IMR-90 (cell line): ENCODE measurements around the gene NRL. TPM values are rescaled to one million over a fixed set of nuclear protein-coding genes. Genes with fewer than 3 reads are reported as not detected.

Source experiments
- ATAC-seq: fragments of 200-7000 bp; cut with Tn5 transposase; 2 replicates; pipeline ENCODE4 v1.9.1; 2020; ENCODE audit warnings: low read depth, mild to moderate bottlenecking, moderate library complexity
- BruUV-seq: library from RNA; stranded (reverse); fragments of 400-500 nt; replicated peaks from 2 replicates; lab custom pipeline; 2021; lab: Mats Ljungman, UMichigan
- CTCF ChIA-PET: fragments of 300-600 bp; formaldehyde crosslinking; extraction: SDS; loops from one replicate; lab custom pipeline; 2021; ENCODE audit warnings: antibody characterized with exemption; lab: Yijun Ruan, JAX
- POLR2A ChIA-PET: fragments of 300-600 bp; sonication (Branson Sonifier 250); formaldehyde crosslinking; loops from one replicate; lab custom pipeline; 2022; ENCODE audit warnings: antibody characterized with exemption; ENCODE audit not compliant: unreplicated experiment; lab: Charles Lee
- DNase-seq: peaks from one replicate; pipeline ENCODE4 v3.0.0; 2013
- H2AFZ ChIP-seq: replicated peaks from 2 replicates; pipeline ENCODE3; 2013; ENCODE audit warnings: low read length, mild to moderate bottlenecking; ENCODE audit not compliant: poor library complexity
- H2AK5ac ChIP-seq: 2 replicates; pipeline ENCODE4 v1.6.1; 2013; ENCODE audit warnings: low read depth, low read length, inconsistent platforms
- H2AK9ac ChIP-seq: replicated peaks from 2 replicates; pipeline ENCODE3; 2013; ENCODE audit warnings: mild to moderate bottlenecking, low read depth, low read length, moderate library complexity; ENCODE audit not compliant: poor library complexity
- H2BK120ac ChIP-seq: 2 replicates; pipeline ENCODE4 v1.6.1; 2013; ENCODE audit warnings: low read depth, low read length, inconsistent platforms
- H2BK15ac ChIP-seq: 3 replicates; pipeline ENCODE4 v1.6.1; 2013; ENCODE audit warnings: low read depth, low read length, inconsistent platforms
- H2BK20ac ChIP-seq: 2 replicates; pipeline ENCODE4 v1.6.1; 2013; ENCODE audit warnings: low read depth, mild to moderate bottlenecking, inconsistent platforms, low read length, moderate library complexity
- H2BK5ac ChIP-seq: 2 replicates; pipeline ENCODE4 v1.6.1; 2013; ENCODE audit warnings: mild to moderate bottlenecking, low read depth, low read length, inconsistent platforms; ENCODE audit not compliant: poor library complexity, severe bottlenecking
- H3K14ac ChIP-seq: replicated peaks from 2 replicates; pipeline ENCODE4 v1.6.1; 2013; ENCODE audit warnings: low read depth, low read length, inconsistent platforms
- H3K18ac ChIP-seq: 2 replicates; pipeline ENCODE4 v1.6.1; 2013; ENCODE audit warnings: low read depth, low read length, control low read depth
- H3K23ac ChIP-seq: 2 replicates; pipeline ENCODE4 v1.6.1; 2013; ENCODE audit warnings: low read depth, low read length, inconsistent platforms
- H3K27ac ChIP-seq: 2 replicates; pipeline ENCODE4 v1.5.1; 2013; ENCODE audit warnings: mild to moderate bottlenecking, control low read depth, low read length; ENCODE audit not compliant: insufficient read depth
- H3K27me3 ChIP-seq: 2 replicates; pipeline ENCODE4 v1.6.1; 2013; ENCODE audit warnings: low read length; ENCODE audit not compliant: control insufficient read depth, insufficient read depth
- H3K36me3 ChIP-seq: 2 replicates; pipeline ENCODE4 v1.6.1; 2013; ENCODE audit warnings: low read length, mixed read lengths; ENCODE audit not compliant: control insufficient read depth, insufficient read depth
- H3K4ac ChIP-seq: 2 replicates; pipeline ENCODE4 v1.6.1; 2013; ENCODE audit warnings: low read depth, low read length, inconsistent platforms
- H3K4me1 ChIP-seq: 2 replicates; pipeline ENCODE4 v1.6.1; 2013; ENCODE audit warnings: low read length, mixed read lengths; ENCODE audit not compliant: control insufficient read depth, insufficient read depth
- H3K4me2 ChIP-seq: 2 replicates; pipeline ENCODE4 v1.6.1; 2013; ENCODE audit warnings: low read depth, mild to moderate bottlenecking, control low read depth, low read length, moderate library complexity
- H3K4me3 ChIP-seq: 2 replicates; pipeline ENCODE4 v1.5.1; 2013; ENCODE audit warnings: low read depth, mild to moderate bottlenecking, control low read depth, low read length, moderate library complexity; ENCODE audit not compliant: insufficient read depth
- H3K56ac ChIP-seq: 2 replicates; pipeline ENCODE4 v1.6.1; 2013; ENCODE audit warnings: low read length, inconsistent platforms; ENCODE audit not compliant: insufficient read depth; ENCODE audit errors: extremely low read depth
- H3K79me1 ChIP-seq, 2 experiments: 2 replicates each; pipeline ENCODE4 v1.6.1; 2013; ENCODE audit warnings: low read length in 2 of 2, inconsistent platforms in 1 of 2, low read depth in 1 of 2
- H3K9ac ChIP-seq: 2 replicates; pipeline ENCODE4 v1.6.1; 2013; ENCODE audit warnings: low read depth, low read length, control low read depth
- H3K9me1 ChIP-seq: 2 replicates; pipeline ENCODE4 v1.6.1; 2013; ENCODE audit warnings: low read length, inconsistent platforms; ENCODE audit not compliant: insufficient read depth
- H3K9me3 ChIP-seq: 2 replicates; pipeline ENCODE4 v1.6.1; 2013; ENCODE audit warnings: low read length; ENCODE audit not compliant: control insufficient read depth, insufficient read depth
- H4K20me1 ChIP-seq: 2 replicates; pipeline ENCODE4 v1.6.1; 2013; ENCODE audit warnings: low read length, inconsistent platforms; ENCODE audit not compliant: insufficient read depth
- H4K5ac ChIP-seq: 2 replicates; pipeline ENCODE4 v1.6.1; 2013; ENCODE audit warnings: mild to moderate bottlenecking, low read depth, low read length, control low read depth
- H4K8ac ChIP-seq, 2 experiments: 2 replicates each; pipeline ENCODE4 v1.6.1; 2013; ENCODE audit warnings: low read depth in 2 of 2, low read length in 2 of 2, control low read depth in 1 of 2, inconsistent platforms in 1 of 2
- H4K91ac ChIP-seq: 2 replicates; pipeline ENCODE4 v1.6.1; 2013; ENCODE audit warnings: low read depth, low read length, inconsistent platforms; ENCODE audit not compliant: insufficient read depth
- BHLHE40 ChIP-seq: fragments of 150-350 bp; IDR thresholded peaks from 2 replicates; pipeline ENCODE4 v1.6.1; 2016; ENCODE audit warnings: mild to moderate bottlenecking, low read depth, low read length
- CEBPB ChIP-seq: IDR thresholded peaks from 2 replicates; pipeline ENCODE4 v1.6.1; 2012; ENCODE audit warnings: low read depth, low read length, improper control_type of control experiment
- CHD1 ChIP-seq: IDR thresholded peaks from 2 replicates; pipeline ENCODE4 v1.6.1; 2012; ENCODE audit warnings: low read depth, low read length, improper control_type of control experiment
- FOS ChIP-seq: fragments of 150-350 bp; IDR thresholded peaks from 2 replicates; pipeline ENCODE4 v1.6.1; 2016; ENCODE audit warnings: low read depth, low read length
- MAFK ChIP-seq: IDR thresholded peaks from 2 replicates; pipeline ENCODE4 v1.6.1; 2012; ENCODE audit warnings: low read depth, low read length, improper control_type of control experiment
- MAZ ChIP-seq: IDR thresholded peaks from 2 replicates; pipeline ENCODE4 v1.6.1; 2012; ENCODE audit warnings: low read depth, mild to moderate bottlenecking, low read length, improper control_type of control experiment, moderate library complexity, borderline replicate concordance
- MXI1 ChIP-seq: IDR thresholded peaks from 2 replicates; pipeline ENCODE4 v1.6.1; 2012; ENCODE audit warnings: low read depth, mild to moderate bottlenecking, low read length, moderate library complexity, borderline replicate concordance
- NFE2L2 ChIP-seq: fragments of 150-350 bp; IDR thresholded peaks from 2 replicates; pipeline ENCODE4 v1.6.1; 2016; ENCODE audit warnings: low read depth, mild to moderate bottlenecking, low read length
- POLR2A ChIP-seq: IDR thresholded peaks from 2 replicates; pipeline ENCODE4 v1.6.1; 2012; ENCODE audit warnings: mild to moderate bottlenecking, low read depth, low read length
- RAD21 ChIP-seq: IDR thresholded peaks from 2 replicates; pipeline ENCODE4 v1.6.1; 2012; ENCODE audit warnings: low read length, improper control_type of control experiment
- RCOR1 ChIP-seq: IDR thresholded peaks from 2 replicates; pipeline ENCODE4 v1.6.1; 2012; ENCODE audit warnings: mild to moderate bottlenecking, low read length, improper control_type of control experiment; ENCODE audit not compliant: insufficient replicate concordance
- RFX5 ChIP-seq: IDR thresholded peaks from 2 replicates; pipeline ENCODE4 v1.8.0; 2012; ENCODE audit warnings: low read depth, mild to moderate bottlenecking, low read length, moderate library complexity
- SMC3 ChIP-seq: fragments of 150-350 bp; IDR thresholded peaks from 2 replicates; pipeline ENCODE4 v1.6.1; 2016; ENCODE audit warnings: low read depth, mild to moderate bottlenecking, antibody characterized with exemption, low read length, moderate library complexity
- WGBS, 2 experiments: methylation state at CpG; one replicate each; pipeline versions ENCODE4 v1.1.5 to v1.1.7; 2013; ENCODE audit warnings: missing lambda C conversion rate in 2 of 2; ENCODE audit not compliant: insufficient read length in 1 of 2; ENCODE audit errors: extremely low coverage in 2 of 2; 5-methylcytosine and 5-hydroxymethylcytosine counted together
- dilution Hi-C: fragments of 300-500 bp; cut with HindIII; formaldehyde crosslinking; loops from one replicate; pipeline ENCODE4 v1.14.3; 2018; ENCODE audit warnings: low sequenced_read_pairs; ENCODE audit not compliant: unreplicated experiment
- in situ Hi-C: fragments of 300-500 bp; cut with MboI; formaldehyde crosslinking; loops from 3 replicates; pipeline ENCODE4 v1.14.3; 2019; ENCODE audit warnings: low sequenced_read_pairs, inconsistent platforms, mixed read lengths
- intact Hi-C: fragments of 100-400 bp; cut with micrococcal nuclease; formaldehyde crosslinking; loops from 2 replicates; pipeline ENCODE4 v1.10.0; 2022
- polyA plus RNA-seq, 3 experiments: library from polyadenylated mRNA; depleted of rRNA; stranded (reverse); fragments of >200 nt; gene quantifications; 2 replicates each; pipeline ENCODE4 v1.2.3, GENCODE V29; 2012; ENCODE audit warnings: low replicate concordance in 1 of 3
- total RNA-seq: library from RNA; depleted of rRNA; stranded (reverse); fragments of >200 nt; gene quantifications from 2 replicates; pipeline ENCODE4 v1.2.3, GENCODE V29; 2012
- TF ChIP-seq, protein P1 (sequence below): fragments of 150-350 bp; IDR thresholded peaks from 2 replicates; pipeline ENCODE4 v1.6.1; 2017; ENCODE audit warnings: mild to moderate bottlenecking, antibody characterized with exemption, low read length, low read depth
- TF ChIP-seq, protein P2 (sequence below): fragments of 150-350 bp; IDR thresholded peaks from 2 replicates; pipeline ENCODE4 v1.6.1; 2016; ENCODE audit warnings: low read depth, mild to moderate bottlenecking, low read length, moderate library complexity, borderline replicate concordance
- TF ChIP-seq, protein P3 (sequence below): conservative IDR thresholded peaks from 2 replicates; pipeline ENCODE4 v1.5.1; 2012; ENCODE audit warnings: mild to moderate bottlenecking, low read depth, low read length, improper control_type of control experiment

Gene NRL
- total and polyA plus RNA-seq, 2 of the 4 experiments (the other 2 are of a cell fraction), result 0.18 to 0.70 TPM

DNA sequence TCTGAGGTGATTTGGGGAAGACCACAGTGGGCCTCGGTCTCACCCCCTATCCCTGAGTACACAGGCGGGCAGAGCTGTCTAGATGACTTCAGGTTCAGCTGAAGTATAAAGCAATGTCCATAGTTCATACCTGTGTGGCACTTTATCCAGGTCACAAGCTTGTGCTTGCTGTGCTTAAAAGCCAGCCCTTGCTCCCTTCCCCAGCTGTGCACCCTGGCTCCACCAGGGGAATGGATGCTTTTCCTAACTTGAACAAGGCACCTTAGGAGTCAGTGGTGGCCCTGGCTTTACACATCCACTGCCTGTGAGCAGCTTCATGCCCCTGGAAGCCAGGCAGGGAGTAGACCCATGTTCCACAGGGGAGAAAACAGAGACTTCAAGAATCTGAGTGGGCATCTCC lies 57.5 kb downstream of the NRL start:
- no peak overlapping the region for H4K91ac ChIP-seq
- intact Hi-C loops (no loop called here), dilution Hi-C loops (no loop called here), in situ Hi-C loops (loop anchor here (5.0 kb wide), 1 partner anchor 35 kb away; the partner anchor contains the start of gene PCK2)
- CTCF ChIA-PET, result interaction anchor here (0.8 to 2.7 kb wide), 7 partner anchors 9 to 78 kb away, joined by 3 to 41 read pairs (median 5); partner anchors contain the start of gene PCK2
- POLR2A ChIA-PET, result no interaction called here
- H3K79me1 ChIP-seq, result no peaks in the 10 kb centered on the region
- no peak overlapping the region for H3K4me2 ChIP-seq
- H2AFZ ChIP-seq, result no peak overlapping the region
- no peak overlapping the region for H2AK5ac ChIP-seq
- H2BK20ac ChIP-seq, result no peak overlapping the region
- 0 out of 2 replicates have a peak, but pooled peaks cover 3% of the 10 kb centered on the region for H3K9me1 ChIP-seq
- H3K27ac ChIP-seq, result no peak overlapping the region
- H4K8ac ChIP-seq, result no peak overlapping the region
- H3K9me3 ChIP-seq, result no peaks in the 10 kb centered on the region
- H3K14ac ChIP-seq, result no peak overlapping the region
- ATAC-seq (no peak), DNase-seq (no peak)
- H3K18ac ChIP-seq, result no peak overlapping the region
- H3K4ac ChIP-seq, result no peak overlapping the region
- peaks cover 34% of the 10 kb centered on the region; the same call in 1 of the 2 replicates for H3K27me3 ChIP-seq
- no peak overlapping the region for H3K56ac ChIP-seq
- TF ChIP-seq, protein P1, sequence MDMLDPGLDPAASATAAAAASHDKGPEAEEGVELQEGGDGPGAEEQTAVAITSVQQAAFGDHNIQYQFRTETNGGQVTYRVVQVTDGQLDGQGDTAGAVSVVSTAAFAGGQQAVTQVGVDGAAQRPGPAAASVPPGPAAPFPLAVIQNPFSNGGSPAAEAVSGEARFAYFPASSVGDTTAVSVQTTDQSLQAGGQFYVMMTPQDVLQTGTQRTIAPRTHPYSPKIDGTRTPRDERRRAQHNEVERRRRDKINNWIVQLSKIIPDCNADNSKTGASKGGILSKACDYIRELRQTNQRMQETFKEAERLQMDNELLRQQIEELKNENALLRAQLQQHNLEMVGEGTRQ, result no peak
- no peak for TF ChIP-seq RAD21
- no peak for TF ChIP-seq RCOR1
- no peak for TF ChIP-seq MXI1
- TF ChIP-seq, protein P2, sequence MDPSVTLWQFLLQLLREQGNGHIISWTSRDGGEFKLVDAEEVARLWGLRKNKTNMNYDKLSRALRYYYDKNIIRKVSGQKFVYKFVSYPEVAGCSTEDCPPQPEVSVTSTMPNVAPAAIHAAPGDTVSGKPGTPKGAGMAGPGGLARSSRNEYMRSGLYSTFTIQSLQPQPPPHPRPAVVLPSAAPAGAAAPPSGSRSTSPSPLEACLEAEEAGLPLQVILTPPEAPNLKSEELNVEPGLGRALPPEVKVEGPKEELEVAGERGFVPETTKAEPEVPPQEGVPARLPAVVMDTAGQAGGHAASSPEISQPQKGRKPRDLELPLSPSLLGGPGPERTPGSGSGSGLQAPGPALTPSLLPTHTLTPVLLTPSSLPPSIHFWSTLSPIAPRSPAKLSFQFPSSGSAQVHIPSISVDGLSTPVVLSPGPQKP, result no peak
- TF ChIP-seq, protein P3, sequence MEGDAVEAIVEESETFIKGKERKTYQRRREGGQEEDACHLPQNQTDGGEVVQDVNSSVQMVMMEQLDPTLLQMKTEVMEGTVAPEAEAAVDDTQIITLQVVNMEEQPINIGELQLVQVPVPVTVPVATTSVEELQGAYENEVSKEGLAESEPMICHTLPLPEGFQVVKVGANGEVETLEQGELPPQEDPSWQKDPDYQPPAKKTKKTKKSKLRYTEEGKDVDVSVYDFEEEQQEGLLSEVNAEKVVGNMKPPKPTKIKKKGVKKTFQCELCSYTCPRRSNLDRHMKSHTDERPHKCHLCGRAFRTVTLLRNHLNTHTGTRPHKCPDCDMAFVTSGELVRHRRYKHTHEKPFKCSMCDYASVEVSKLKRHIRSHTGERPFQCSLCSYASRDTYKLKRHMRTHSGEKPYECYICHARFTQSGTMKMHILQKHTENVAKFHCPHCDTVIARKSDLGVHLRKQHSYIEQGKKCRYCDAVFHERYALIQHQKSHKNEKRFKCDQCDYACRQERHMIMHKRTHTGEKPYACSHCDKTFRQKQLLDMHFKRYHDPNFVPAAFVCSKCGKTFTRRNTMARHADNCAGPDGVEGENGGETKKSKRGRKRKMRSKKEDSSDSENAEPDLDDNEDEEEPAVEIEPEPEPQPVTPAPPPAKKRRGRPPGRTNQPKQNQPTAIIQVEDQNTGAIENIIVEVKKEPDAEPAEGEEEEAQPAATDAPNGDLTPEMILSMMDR, result no peak
- TF ChIP-seq FOS, result no peak
- TF ChIP-seq RFX5, result no peak
- TF ChIP-seq SMC3, result no peak
- TF ChIP-seq CHD1, result no peak
- TF ChIP-seq CEBPB, result no peak
- TF ChIP-seq NFE2L2, result no peak
- no peak for TF ChIP-seq POLR2A
- TF ChIP-seq MAZ, result no peak
- no peak for TF ChIP-seq BHLHE40
- TF ChIP-seq MAFK, result no peak
- no peak overlapping the region for H3K9ac ChIP-seq
- H3K4me3 ChIP-seq, result no peak overlapping the region
- no peaks in the 10 kb centered on the region for H3K4me1 ChIP-seq
- BruUV-seq, result no TSS peak
- no peak overlapping the region for H2BK120ac ChIP-seq
- H3K23ac ChIP-seq, result no peak overlapping the region
- WGBS, 2 experiments, result no CpG with 5 or more reads among the region's 2 CpGs
- H2BK5ac ChIP-seq, result no peak overlapping the region
- no peak overlapping the region for H4K5ac ChIP-seq
- H2AK9ac ChIP-seq, result no peak overlapping the region
- no peaks in the 10 kb centered on the region for H4K20me1 ChIP-seq
- no peaks in the 10 kb centered on the region for H3K36me3 ChIP-seq
- H2BK15ac ChIP-seq, result no peak overlapping the region
